Thoracic aorta (tissue), 2 donors: ENCODE results near the gene NOBOX. TPM values are rescaled to one million over a fixed set of nuclear protein-coding genes. Genes with fewer than 3 reads are reported as not detected.
"Not testable (repeated sequence)": the region's sequence is repeated elsewhere in the genome, so short reads cannot be mapped to it uniquely, and the experiment has no call there.

Source experiments
- ATAC-seq: fragments of 150-250 bp; one replicate; pipeline ENCODE4 v1.8.0; 2017; ENCODE audit warnings: low read depth; ENCODE audit not compliant: insufficient number of reproducible peaks, low FRiP score
- DNase-seq: peaks from one replicate; pipeline ENCODE4 v3.0.0-alpha.2; 2020; ENCODE audit warnings: low spot score
- H3K27ac ChIP-seq, 2 donors: fragments of 200-600 bp; sonication (generic); 1 replicate in 1 of 2; 2 replicates in 1 of 2; pipeline ENCODE4 v1.5.1; 2016; ENCODE audit warnings: mild to moderate bottlenecking in 2 of 2, moderate library complexity in 2 of 2
- H3K27me3 ChIP-seq: fragments of 200-600 bp; sonication (generic); replicated peaks from 2 replicates; pipeline ENCODE4 v1.6.0; 2016; ENCODE audit warnings: mild to moderate bottlenecking; ENCODE audit not compliant: insufficient read depth
- H3K36me3 ChIP-seq: fragments of 200-600 bp; sonication (generic); one replicate; pipeline ENCODE4 v1.5.1; 2016
- H3K4me1 ChIP-seq, 2 donors: fragments of 200-600 bp; sonication (generic); 1 replicate in 1 of 2; 2 replicates in 1 of 2; pipeline versions ENCODE4 v1.5.1 to v1.6.0; 2016; ENCODE audit warnings: low read depth in 2 of 2, mild to moderate bottlenecking in 1 of 2; ENCODE audit not compliant: control insufficient read depth in 1 of 2
- H3K4me3 ChIP-seq: fragments of 200-600 bp; sonication (generic); 2 replicates; pipeline ENCODE4 v1.5.1; 2016; ENCODE audit warnings: mild to moderate bottlenecking
- H3K9me3 ChIP-seq: fragments of 200-600 bp; sonication (generic); 2 replicates; pipeline ENCODE4 v1.5.1; 2016
- CTCF ChIP-seq: fragments of 200-600 bp; sonication (generic); IDR thresholded peaks from one replicate; pipeline ENCODE4 v1.5.1; 2019; ENCODE audit warnings: antibody characterized with exemption
- total RNA-seq, 2 donors: library from RNA; depleted of rRNA; stranded (reverse); fragments of >200 nt; gene quantifications; one replicate each; pipeline versions ENCODE4 v1.1.0 to v1.2.3, GENCODE V29; 2016

NOBOX gene
- total RNA-seq, 2 donors from 2014 or later = not detected

GRCh38 chr7:144378651-144379050 is 24.8 kb downstream of the NOBOX start:
- Histone ChIP-seq H3K4me3 (no peak overlapping the region), H3K27me3 (no peaks in the 10 kb centered on the region), H3K36me3 (peaks cover 3% of the 10 kb centered on the region), H3K4me1 (no peaks in the 10 kb centered on the region), H3K9me3 (no peaks in the 10 kb centered on the region), H3K27ac (no peak overlapping the region)
- DNase-seq (no peak), ATAC-seq (no peak)
- TF ChIP-seq CTCF = no peak

GRCh38 chr7:144369221-144369620 is 34.3 kb downstream of the NOBOX start:
- not testable (repeated sequence) for H3K4me3 ChIP-seq, H3K27me3 ChIP-seq

GRCh38 chr7:144367250-144367649 is 36.2 kb downstream of the NOBOX start:
- H3K9me3 ChIP-seq, DNase-seq, H3K4me1 ChIP-seq, H3K36me3 ChIP-seq, H3K27ac ChIP-seq, H3K27me3 ChIP-seq, ATAC-seq, H3K4me3 ChIP-seq: not testable (repeated sequence)

More at GRCh38 chr7:144369221-144369620, 34.3 kb downstream of the NOBOX start:
- not testable (repeated sequence) for DNase-seq, H3K9me3 ChIP-seq, ATAC-seq, H3K4me1 ChIP-seq, H3K27ac ChIP-seq, H3K36me3 ChIP-seq

GRCh38 chr7:144365523-144365922 is 38.0 kb downstream of the NOBOX start:
- H3K4me1 ChIP-seq, H3K4me3 ChIP-seq, H3K27ac ChIP-seq, H3K36me3 ChIP-seq, H3K27me3 ChIP-seq, ATAC-seq, DNase-seq, H3K9me3 ChIP-seq: not testable (repeated sequence)

GRCh38 chr7:144362061-144362460 is 41.4 kb downstream of the NOBOX start:
- not testable (repeated sequence) for H3K4me3 ChIP-seq, H3K36me3 ChIP-seq, ATAC-seq, H3K9me3 ChIP-seq, H3K27ac ChIP-seq, H3K4me1 ChIP-seq, DNase-seq, H3K27me3 ChIP-seq

- not testable (repeated sequence) for H3K36me3 ChIP-seq, H3K27me3 ChIP-seq, DNase-seq, H3K27ac ChIP-seq, H3K4me1 ChIP-seq, ATAC-seq, H3K9me3 ChIP-seq, H3K4me3 ChIP-seq
These were observed 46.6 kb downstream of the NOBOX start for GRCh38 chr7:144356860-144357259.

GRCh38 chr7:144356185-144356584 is 47.3 kb downstream of the NOBOX start:
- not testable (repeated sequence) for DNase-seq, H3K4me3 ChIP-seq, H3K27me3 ChIP-seq, H3K36me3 ChIP-seq, ATAC-seq, H3K4me1 ChIP-seq, H3K27ac ChIP-seq, H3K9me3 ChIP-seq

- not testable (repeated sequence) for H3K4me1 ChIP-seq, ATAC-seq, H3K9me3 ChIP-seq, DNase-seq, H3K27ac ChIP-seq, H3K4me3 ChIP-seq, H3K36me3 ChIP-seq, H3K27me3 ChIP-seq
These were observed 48.2 kb downstream of the NOBOX start, which contains the start of gene ARHGEF5 for GRCh38 chr7:144355176-144355822. TSS of gene ARHGEF5 (plus strand) at chr7:144355402. CDS start at chr7:144362670, 7,268 bp downstream.

GRCh38 chr7:144351667-144352066 is 51.8 kb downstream of the NOBOX start:
- not testable (repeated sequence) for DNase-seq, H3K9me3 ChIP-seq, H3K4me1 ChIP-seq, H3K36me3 ChIP-seq, H3K27ac ChIP-seq, H3K4me3 ChIP-seq, ATAC-seq, H3K27me3 ChIP-seq

GRCh38 chr7:144348625-144349024 is 54.9 kb downstream of the NOBOX start:
- H3K36me3 ChIP-seq, H3K4me3 ChIP-seq, H3K4me1 ChIP-seq, DNase-seq, H3K27me3 ChIP-seq, ATAC-seq, H3K27ac ChIP-seq, H3K9me3 ChIP-seq: not testable (repeated sequence)
